GM12873 (cell line): ENCODE measurements around the gene SCGN.

Source experiments
- CTCF ChIP-seq: IDR thresholded peaks from 2 replicates; pipeline ENCODE4 v1.5.1; 2012; ENCODE audit warnings: low read depth, mild to moderate bottlenecking, moderate library complexity, low read length, control low read depth; ENCODE audit not compliant: insufficient read depth; ENCODE audit errors: missing control alignments

Gene SCGN

GRCh38 chr6:25652007-25652515, at the start of gene SCGN:
SCGN (plus strand) TSS chr6:25652215; CDS start chr6:25652404, 189 bp downstream.
- TF ChIP-seq CTCF, result no peak

GRCh38 chr6:25602674-25602982, 49.4 kb upstream of the SCGN start:
- no peak for TF ChIP-seq CTCF

- TF ChIP-seq CTCF, result no peak
Observed at GRCh38 chr6:25603251-25603650, 48.8 kb upstream of the SCGN start.

- TF ChIP-seq CTCF, result no peak
Observed at GRCh38 chr6:25606151-25606550, 45.9 kb upstream of the SCGN start.

GRCh38 chr6:25608558-25609174, 43.3 kb upstream of the SCGN start:
- no peak for TF ChIP-seq CTCF

- no peak for TF ChIP-seq CTCF
Observed at GRCh38 chr6:25612666-25613065, 39.3 kb upstream of the SCGN start.

- no peak for TF ChIP-seq CTCF
Observed at GRCh38 chr6:25613415-25613814, 38.6 kb upstream of the SCGN start.

- no peak for TF ChIP-seq CTCF
Observed at GRCh38 chr6:25614052-25614451, 38.0 kb upstream of the SCGN start.
